ENCODE data around the gene SHH.
"Not testable (repeated sequence)": the region's sequence is repeated elsewhere in the genome, so short reads cannot be mapped to it uniquely, and the experiment has no call there.

SHH gene

DNA sequence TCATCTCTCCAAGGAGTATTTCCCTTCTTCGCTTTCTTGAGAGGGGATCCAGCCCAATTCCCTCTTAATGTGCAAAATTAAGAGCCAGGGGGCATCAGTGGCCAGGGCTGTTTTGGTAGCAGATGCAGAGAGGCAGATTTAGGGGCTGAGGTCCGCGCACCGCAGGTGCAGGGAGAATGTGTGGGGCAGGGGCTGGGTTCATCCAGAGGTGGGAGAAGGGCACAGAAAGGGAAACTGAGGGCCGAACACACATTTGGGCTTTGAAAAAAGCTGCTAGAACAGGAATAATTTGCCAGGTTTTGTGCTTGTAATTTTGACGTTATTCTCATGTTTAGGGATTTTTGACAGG, 6.5 kb upstream of the SHH start:
- no peak for DNase-seq

- no peak for DNase-seq
These were observed 6.0 kb upstream of the SHH start for GRCh38 chr7:155818154-155818819.

GRCh38 chr7:155817515-155817914, 5.3 kb upstream of the SHH start:
- not testable (repeated sequence) for DNase-seq

DNA sequence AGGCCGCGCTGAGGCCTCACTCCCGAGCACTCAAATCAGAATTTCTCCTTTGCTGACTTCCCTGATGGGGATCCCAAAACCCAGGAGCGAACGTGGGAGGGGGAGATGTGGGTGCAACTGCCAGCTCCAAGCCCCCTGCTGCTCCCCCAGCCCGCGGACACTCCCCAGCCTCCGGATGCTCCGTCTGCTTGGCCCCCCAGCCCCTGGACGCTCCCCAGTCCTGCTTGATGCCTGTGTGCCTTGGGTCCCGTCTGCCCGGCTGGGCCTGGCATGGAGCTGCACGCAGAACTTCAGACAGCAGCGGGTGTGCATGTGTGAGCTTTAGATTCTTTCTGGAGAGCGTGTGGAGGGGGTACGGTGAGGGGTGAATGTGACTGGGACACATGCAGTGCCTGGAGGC, 4.7 kb upstream of the SHH start:
- no peak for DNase-seq

GRCh38 chr7:155816192-155816508, 3.9 kb upstream of the SHH start:
- DNase-seq = no peak

DNA sequence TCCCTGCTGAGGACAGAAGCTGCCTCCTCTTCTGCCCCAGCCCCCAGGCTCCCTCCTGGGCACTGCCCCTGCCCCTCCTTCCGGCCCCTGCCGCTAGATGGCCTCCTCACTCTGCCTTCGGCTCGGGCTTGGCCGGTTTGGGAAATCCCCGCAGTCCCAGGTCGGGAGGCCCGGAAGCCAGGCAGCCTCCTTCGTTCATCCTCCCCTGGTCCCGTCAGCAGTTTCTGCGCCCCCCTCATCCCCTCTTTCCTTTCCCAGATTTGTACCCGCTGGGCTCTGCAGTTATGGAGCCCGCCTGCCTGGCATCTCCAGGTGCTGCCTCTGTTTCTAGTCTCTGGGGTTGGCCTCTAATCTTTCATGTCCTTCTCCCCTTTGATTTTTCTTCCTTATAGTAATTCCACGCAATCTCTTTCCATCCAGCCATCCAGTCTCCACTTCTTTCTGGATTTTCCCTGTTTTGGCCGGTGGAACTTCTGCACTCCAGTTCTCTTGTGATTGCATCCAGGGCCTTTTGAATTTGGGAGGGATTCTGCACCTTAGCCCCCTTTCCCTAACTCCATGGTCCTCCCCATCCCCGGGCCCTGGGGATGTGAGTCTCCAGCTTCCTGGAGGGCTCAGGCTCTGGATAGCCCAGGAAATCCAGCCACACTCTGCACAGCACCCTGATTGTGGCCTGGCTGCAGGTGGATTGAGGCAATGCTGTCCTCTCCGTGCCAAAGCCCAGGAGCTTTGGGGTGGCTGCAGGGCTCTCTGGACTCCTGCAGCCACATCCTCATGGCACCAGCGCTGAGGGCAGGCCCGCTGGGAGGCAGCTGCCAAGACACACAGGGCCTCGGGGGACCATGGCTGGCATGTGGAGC, 3.3 kb upstream of the SHH start:
- peak; percentile 24 for DNase-seq

GRCh38 chr7:155814316-155815276, 2.3 kb upstream of the SHH start:
- no peak for DNase-seq

DNA sequence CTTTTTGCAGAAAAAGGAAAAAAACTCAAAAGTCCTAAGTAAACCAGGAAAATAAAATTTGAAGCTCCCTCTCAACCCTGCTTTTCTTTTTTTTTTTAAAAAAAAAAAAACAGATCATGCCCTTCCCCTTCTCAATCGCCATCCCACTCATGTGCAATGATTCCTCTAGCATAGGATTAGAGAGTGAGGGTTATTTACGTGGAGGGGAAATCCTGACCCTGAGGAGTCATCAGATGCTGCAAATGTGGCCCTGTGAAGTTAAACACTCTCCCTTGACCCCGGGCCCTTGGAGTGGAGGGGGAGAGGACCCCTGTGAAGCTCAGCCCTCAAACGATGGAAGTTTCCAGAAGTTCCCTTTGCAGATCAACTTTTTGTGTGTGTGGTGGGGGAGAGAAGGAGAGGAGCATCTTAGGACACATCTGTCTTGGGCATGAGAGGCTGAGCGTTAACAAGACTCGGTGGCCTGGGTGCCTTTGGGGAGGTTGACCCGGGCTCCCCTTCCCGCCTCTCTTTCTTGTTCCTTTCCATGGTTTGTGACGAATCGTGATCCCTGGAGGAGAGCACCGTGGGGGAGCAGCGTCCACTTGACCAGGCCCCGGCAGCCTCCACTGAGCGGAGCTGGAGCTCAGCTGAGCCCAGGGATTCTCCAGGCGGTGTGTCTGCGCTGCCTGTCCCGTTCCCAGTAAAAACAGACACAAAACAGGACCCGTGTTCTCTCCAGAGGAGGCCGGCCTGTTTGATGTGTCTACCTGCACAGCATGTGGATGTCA, 1.5 kb upstream of the SHH start:
- no peak for DNase-seq

DNA sequence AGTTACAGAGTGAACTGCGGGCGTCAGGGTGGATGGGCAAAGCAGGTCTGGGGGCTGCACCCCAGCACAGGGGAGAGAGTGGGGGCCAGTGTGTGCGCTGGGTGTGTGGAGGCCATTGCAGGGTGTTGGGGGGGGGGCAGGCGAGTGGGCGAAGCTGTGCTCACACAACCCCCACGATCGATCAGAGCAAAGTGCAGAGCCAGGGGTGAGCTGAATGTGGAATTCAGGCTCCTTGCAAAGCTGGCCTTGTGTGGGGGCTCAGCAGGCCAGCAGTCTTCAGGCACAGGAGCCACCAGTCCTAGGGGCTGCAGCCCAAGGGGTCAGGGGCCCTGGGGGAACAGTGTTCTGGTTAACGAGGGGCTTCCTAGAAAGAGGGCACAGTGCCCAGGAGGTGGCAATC, 862 bp upstream of the SHH start:
- DNase-seq = no peak

- DNase-seq = no peak
These were observed 736 bp downstream of the SHH start for GRCh38 chr7:155811560-155811894.

GRCh38 chr7:155810770-155811559, 1.3 kb downstream of the SHH start:
- DNase-seq = no peak

- no peak for DNase-seq
These were observed 2.1 kb downstream of the SHH start for GRCh38 chr7:155809947-155810769.

DNA sequence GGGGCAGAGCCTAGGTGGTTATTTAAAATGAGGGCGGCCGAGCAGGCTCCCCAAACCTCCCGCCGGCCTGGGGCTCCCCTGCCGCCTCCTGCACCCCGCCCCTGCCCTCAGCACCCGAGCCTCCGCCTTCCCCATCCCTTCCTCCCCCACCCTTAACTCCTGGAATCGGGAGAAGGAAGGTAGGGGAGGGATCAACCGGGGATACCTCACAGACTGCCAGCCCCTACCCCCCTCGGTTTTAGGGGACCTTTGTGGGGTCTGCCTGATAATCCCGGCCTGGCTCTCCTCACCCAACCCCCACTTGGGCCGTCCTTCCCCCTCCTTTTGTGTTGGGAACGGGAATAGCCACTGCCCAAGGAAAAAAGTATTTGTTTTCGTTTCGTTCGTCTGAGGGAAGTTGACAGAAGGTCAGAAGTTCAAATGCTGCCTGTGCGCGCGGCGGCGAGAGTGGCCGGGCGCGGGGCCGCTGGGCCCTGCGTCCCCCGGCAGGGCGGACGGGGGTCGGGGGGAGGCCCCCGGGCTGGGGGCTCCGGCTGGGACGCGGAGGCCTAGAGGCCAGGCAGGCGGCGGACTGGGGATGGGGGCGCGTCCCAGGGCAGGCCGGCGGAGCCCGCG, 2.8 kb downstream of the SHH start:
- no peak for DNase-seq

- DNase-seq = no peak
These were observed 3.5 kb downstream of the SHH start for GRCh38 chr7:155808549-155809331.

- DNase-seq = no peak
These were observed 4.3 kb downstream of the SHH start for GRCh38 chr7:155807789-155808548.

DNA sequence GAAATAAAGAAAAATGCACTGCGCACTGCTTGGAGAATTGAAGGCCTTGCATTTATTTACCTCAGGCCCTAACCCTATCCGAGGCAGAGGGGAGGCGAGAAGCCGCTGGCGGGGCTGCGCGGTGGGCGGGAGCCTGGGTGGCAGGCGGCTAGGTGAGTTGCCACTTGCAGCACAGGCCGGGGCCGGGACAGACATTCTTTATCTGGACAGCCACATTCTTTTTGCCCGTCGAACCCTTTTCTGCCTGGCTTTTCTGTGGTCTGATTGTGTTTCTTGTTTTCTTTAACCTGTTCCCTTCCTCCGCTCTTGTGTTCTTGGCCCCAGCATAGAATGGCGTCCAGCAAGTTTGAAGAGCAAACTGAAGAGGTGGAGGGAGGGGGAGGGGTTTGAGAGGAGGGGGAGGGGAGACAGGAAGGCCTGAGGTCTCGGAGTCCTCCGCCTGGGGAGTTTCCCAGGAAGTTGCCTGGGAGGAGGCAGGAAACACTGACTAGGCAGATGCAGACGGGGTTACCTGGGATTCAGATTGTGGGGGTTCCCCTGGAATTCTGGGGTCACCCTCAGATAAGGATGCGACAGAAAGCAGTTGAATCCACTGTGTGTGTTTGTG, 5.1 kb downstream of the SHH start:
- no peak for DNase-seq

DNA sequence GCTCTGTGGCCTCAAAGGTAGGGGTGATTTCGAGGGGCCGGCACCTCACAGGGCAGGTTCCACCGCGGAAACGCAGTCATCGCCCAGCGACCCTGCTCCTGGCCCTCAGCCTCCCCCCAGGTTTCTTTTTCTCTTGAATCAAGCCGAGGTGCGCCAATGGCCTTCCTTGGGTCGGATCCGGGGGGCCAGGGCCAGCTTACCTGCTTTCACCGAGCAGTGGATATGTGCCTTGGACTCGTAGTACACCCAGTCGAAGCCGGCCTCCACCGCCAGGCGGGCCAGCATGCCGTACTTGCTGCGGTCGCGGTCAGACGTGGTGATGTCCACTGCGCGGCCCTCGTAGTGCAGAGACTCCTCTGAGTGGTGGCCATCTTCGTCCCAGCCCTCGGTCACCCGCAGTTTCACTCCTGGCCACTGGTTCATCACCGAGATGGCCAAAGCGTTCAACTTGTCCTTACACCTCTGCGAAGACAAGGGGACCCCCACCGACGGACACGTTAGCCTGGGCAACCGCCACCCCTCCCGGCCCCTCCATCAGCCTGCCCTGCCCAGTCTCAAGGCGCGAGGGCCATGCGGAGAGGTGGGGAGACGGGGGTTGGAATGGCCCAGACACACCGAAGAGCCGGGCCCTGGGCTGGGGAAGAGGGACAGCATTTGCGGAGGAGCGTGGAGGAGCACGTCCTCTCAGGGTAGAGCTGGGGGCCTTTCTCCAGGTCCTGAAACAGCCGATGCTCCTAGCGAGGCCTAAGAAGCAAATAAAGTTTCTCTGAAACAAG, 6.0 kb downstream of the SHH start:
- DNase-seq = no peak

DNA sequence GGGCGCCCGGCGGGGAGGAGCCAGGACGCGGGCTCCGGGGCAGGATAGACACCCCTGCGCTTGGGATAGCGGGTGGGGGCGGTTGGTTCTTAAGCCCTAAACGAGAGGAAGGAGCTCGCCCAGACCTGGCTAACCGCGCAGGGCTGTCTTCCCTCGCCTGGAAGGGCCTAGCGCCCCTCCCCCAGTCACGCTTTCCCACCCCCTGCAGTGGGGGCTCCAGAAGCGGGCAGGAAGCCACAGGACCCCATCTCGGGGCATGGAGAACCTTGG, 6.5 kb downstream of the SHH start:
- DNase-seq = no peak
